B cell (primary cell): Measurements from ENCODE around the gene AGRP. TPM values are rescaled to one million over a fixed set of nuclear protein-coding genes. Genes with fewer than 3 reads are reported as not detected.

Experiments
- ATAC-seq: fragments of 200-7000 bp; cut with Tn5 transposase; one replicate; pipeline ENCODE4 v1.10.0; 2021; ENCODE audit warnings: low read depth, mild to moderate bottlenecking, moderate number of reproducible peaks, moderate library complexity
- CTCF ChIA-PET: fragments of 350-600 bp; sonication (Branson Sonifier 250); formaldehyde crosslinking; loops from one replicate; lab custom pipeline; 2021; ENCODE audit warnings: antibody characterized with exemption, inconsistent platforms; lab: Charles Lee
- POLR2A ChIA-PET: fragments of 350-600 bp; sonication (Branson Sonifier 250); formaldehyde crosslinking; loops from one replicate; lab custom pipeline; 2021; ENCODE audit warnings: antibody characterized with exemption; lab: Charles Lee
- DNase-seq: peaks from one replicate; pipeline ENCODE4 v3.0.0; 2013
- H2AFZ ChIP-seq: 2 replicates; pipeline ENCODE4 v1.6.1; 2012; ENCODE audit warnings: mild to moderate bottlenecking, low read depth, low read length; ENCODE audit not compliant: insufficient read depth, poor library complexity, severe bottlenecking
- H3K27ac ChIP-seq, 2 donors: 1 replicate in 1 of 2; 2 replicates in 1 of 2; pipeline ENCODE4 v1.5.1; 2012 to 2013; ENCODE audit warnings: low read length in 2 of 2, mild to moderate bottlenecking in 2 of 2, moderate library complexity in 1 of 2
- H3K27me3 ChIP-seq, 4 experiments: fragments of 200-600 bp in 1 of 4; sonication (generic) in 1 of 4; replicated peaks in 1 of 4; 1 replicate in 2 of 4; 2 replicates in 2 of 4; pipeline versions ENCODE4 v1.6.1 to v1.7.0; 2013 to 2016; ENCODE audit warnings: low read length in 3 of 4, mild to moderate bottlenecking in 2 of 4, mixed read lengths in 1 of 4, moderate library complexity in 1 of 4; ENCODE audit not compliant: insufficient read depth in 4 of 4, control insufficient read depth in 3 of 4; ENCODE audit errors: control extremely low read depth in 1 of 4
- H3K36me3 ChIP-seq, 2 experiments: replicated peaks in 1 of 2; 1 replicate in 1 of 2; 2 replicates in 1 of 2; pipeline versions ENCODE4 v1.6.1 to v1.7.1; 2013; ENCODE audit warnings: low read length in 1 of 2; ENCODE audit not compliant: insufficient read depth in 2 of 2, control insufficient read depth in 1 of 2; ENCODE audit errors: control extremely low read depth in 1 of 2, extremely low read depth in 1 of 2
- H3K4me1 ChIP-seq, 2 donors: fragments of 200-600 bp in 1 of 2; sonication (generic) in 1 of 2; 1 replicate in 1 of 2; 2 replicates in 1 of 2; pipeline versions ENCODE4 v1.5.1 to v1.6.1; 2013 to 2017; ENCODE audit warnings: low read length in 2 of 2; ENCODE audit not compliant: control insufficient read depth in 2 of 2, insufficient read depth in 2 of 2
- H3K4me2 ChIP-seq: replicated peaks from 2 replicates; pipeline ENCODE3; 2012; ENCODE audit warnings: mild to moderate bottlenecking, low read depth, low read length; ENCODE audit not compliant: poor library complexity, severe bottlenecking
- H3K4me3 ChIP-seq, 5 experiments: fragments of 200-600 bp in 1 of 5; sonication (generic) in 1 of 5; 1 replicate in 3 of 5; 2 replicates in 2 of 5; pipeline versions ENCODE4 v1.5.1 to v1.7.0; 2011 to 2016; ENCODE audit warnings: low read length in 4 of 5, mild to moderate bottlenecking in 4 of 5, low read depth in 2 of 5, control low read depth in 1 of 5, moderate library complexity in 1 of 5; ENCODE audit not compliant: insufficient read depth in 1 of 5; ENCODE audit errors: control extremely low read depth in 1 of 5, extremely low read depth in 1 of 5
- H3K79me2 ChIP-seq: fragments of 200-600 bp; sonication (generic); one replicate; pipeline ENCODE4 v1.6.0; 2016; ENCODE audit warnings: low read length; ENCODE audit not compliant: control insufficient read depth, insufficient read depth
- H3K9ac ChIP-seq: fragments of 200-600 bp; sonication (generic); 2 replicates; pipeline ENCODE4 v1.6.1; 2017; ENCODE audit warnings: mild to moderate bottlenecking, low read length, moderate library complexity
- H3K9me3 ChIP-seq, 3 donors: one replicate each; pipeline versions ENCODE4 v1.6.1 to v1.7.1; 2013; ENCODE audit warnings: low read length in 2 of 3; ENCODE audit not compliant: control insufficient read depth in 2 of 3, insufficient read depth in 1 of 3; ENCODE audit errors: control extremely low read depth in 1 of 3
- H4K20me1 ChIP-seq: 2 replicates; pipeline ENCODE4 v1.6.0; 2012; ENCODE audit warnings: mild to moderate bottlenecking, low read length; ENCODE audit not compliant: insufficient read depth, control insufficient read depth, poor library complexity, severe bottlenecking
- H3K27ac Mint-ChIP-seq: one replicate; pipeline ENCODE4 v1.8.0; 2021; ENCODE audit warnings: mixed read lengths
- H3K27me3 Mint-ChIP-seq: one replicate; pipeline ENCODE4 v1.8.0; 2021; ENCODE audit warnings: mixed read lengths
- H3K4me1 Mint-ChIP-seq: one replicate; pipeline ENCODE4 v1.8.0; 2021; ENCODE audit warnings: mixed read lengths
- H3K4me3 Mint-ChIP-seq: one replicate; pipeline ENCODE4 v1.8.0; 2021; ENCODE audit warnings: mixed read lengths
- H3K9me3 Mint-ChIP-seq: one replicate; pipeline ENCODE4 v1.8.0; 2022; ENCODE audit warnings: mixed read lengths; ENCODE audit not compliant: insufficient read depth
- CTCF ChIP-seq: fragments of 200-600 bp; IDR thresholded peaks from one replicate; pipeline ENCODE4 v1.8.0; 2022; ENCODE audit warnings: antibody characterized with exemption, mild to moderate bottlenecking
- EZH2 ChIP-seq: IDR thresholded peaks from 2 replicates; pipeline ENCODE4 v1.6.1; 2012; ENCODE audit warnings: borderline replicate concordance, low read depth, mild to moderate bottlenecking, moderate library complexity, low read length; ENCODE audit not compliant: insufficient read depth, poor library complexity, severe bottlenecking
- WGBS: methylation state at CpG from one replicate; pipeline ENCODE4 v1.1.5; 2013; ENCODE audit warnings: missing lambda C conversion rate; ENCODE audit not compliant: insufficient coverage; 5-methylcytosine and 5-hydroxymethylcytosine counted together
- intact Hi-C: fragments of 100-400 bp; cut with micrococcal nuclease; formaldehyde crosslinking; loops from one replicate; pipeline ENCODE4 v1.10.0; 2022
- polyA plus RNA-seq: library from polyadenylated mRNA; depleted of rRNA; stranded (reverse); fragments of >200 nt; gene quantifications from 2 replicates; pipeline ENCODE4 v1.2.3, GENCODE V29; 2012
- total RNA-seq, 2 donors: library from RNA; stranded (reverse); fragments of 120-200 nt in 1 of 2; gene quantifications; 1 replicate in 1 of 2; 2 replicates in 1 of 2; pipeline versions ENCODE4 v1.2.3 to v1.2.4, GENCODE V29; 2013 to 2022

Gene AGRP
- total and polyA plus RNA-seq, 2 donors (not counting 1 experiment from before 2014, with no cell fraction given), result not detected

- peaks cover 0 to 10% of the 10 kb centered on the region in 2 donors for H3K4me1 ChIP-seq
- Mint-ChIP-seq H3K4me1 (peaks cover 17% of the 10 kb centered on the region), H3K9me3 (no peaks in the 10 kb centered on the region), H3K4me3 (no peak overlapping the region), H3K27me3 (no peaks in the 10 kb centered on the region), H3K27ac (no peak overlapping the region)
- H2AFZ ChIP-seq, result no peak overlapping the region
- H3K27ac ChIP-seq, result no peak overlapping the region
- WGBS, result 95% methylated on average over 7 of the region's 7 CpGs
- peaks cover 0 to 66% of the 10 kb centered on the region in 2 experiments for H3K36me3 ChIP-seq
- intact Hi-C loops, result no loop called here
- H3K9me3 ChIP-seq, result no peaks in the 10 kb centered on the region
- H3K27me3 ChIP-seq, result no peaks in the 10 kb centered on the region
- H3K4me2 ChIP-seq, result no peak overlapping the region
- no peak for TF ChIP-seq CTCF
- TF ChIP-seq EZH2, result no peak
- H3K9ac ChIP-seq, result no peak overlapping the region
- ATAC-seq (no peak), DNase-seq (no peak)
- ChIA-PET CTCF (interaction anchor here (0.9 to 2.8 kb wide), 3 partner anchors 8 to 30 kb away, joined by 3 to 9 read pairs (median 3); partner anchors contain the start of gene ATP6V0D1), POLR2A (no interaction called here)
- no peak overlapping the region for H3K4me3 ChIP-seq
- peaks cover 53% of the 10 kb centered on the region for H3K79me2 ChIP-seq
- H4K20me1 ChIP-seq, result peaks cover 99% of the 10 kb centered on the region
Measured at GRCh38 chr16:67457611-67458010, 25.7 kb downstream of the AGRP start.

GRCh38 chr16:67456391-67457081 is 26.8 kb downstream of the AGRP start:
- H3K27me3 Mint-ChIP-seq, result no peaks in the 10 kb centered on the region
- no peak overlapping the region for H3K4me3 ChIP-seq
- H2AFZ ChIP-seq, result no peak overlapping the region
- intact Hi-C loops, result no loop called here
- H3K79me2 ChIP-seq, result peaks cover 49% of the 10 kb centered on the region
- no peak overlapping the region for H3K27ac Mint-ChIP-seq
- H3K4me2 ChIP-seq, result no peak overlapping the region
- 90% methylated on average over 6 of the region's 6 CpGs for WGBS
- H3K4me1 Mint-ChIP-seq, result peaks cover 16% of the 10 kb centered on the region
- H3K4me3 Mint-ChIP-seq, result no peak overlapping the region
- H4K20me1 ChIP-seq, result peaks cover 96% of the 10 kb centered on the region
- POLR2A ChIA-PET, result no interaction called here
- H3K27ac ChIP-seq, result no peak overlapping the region
- H3K9me3 Mint-ChIP-seq, result no peaks in the 10 kb centered on the region
- no peaks in the 10 kb centered on the region for H3K27me3 ChIP-seq
- H3K9ac ChIP-seq, result no peak overlapping the region
- DNase-seq (no peak), ATAC-seq (no peak)
- TF ChIP-seq CTCF (no peak), EZH2 (no peak)
- H3K36me3 ChIP-seq, result peaks cover 0 to 66% of the 10 kb centered on the region in 2 experiments
- H3K4me1 ChIP-seq, result peaks cover 0 to 10% of the 10 kb centered on the region in 2 donors
- no peaks in the 10 kb centered on the region for H3K9me3 ChIP-seq
- CTCF ChIA-PET, result interaction anchor here (0.6 to 2.8 kb wide), 4 partner anchors 9 to 176 kb away, joined by 3 to 10 read pairs (median 7); no protein-coding TSS in a partner anchor
